SK-N-SH treated with all-trans-retinoic acid at 6 μM for 48 hours (cell line): ENCODE data around the gene SLC44A5.

Experiments used
- ATAC-seq: fragments of 200-7000 bp; cut with Tn5 transposase; 3 replicates; pipeline ENCODE4 v1.9.1; 2020; ENCODE audit warnings: mild to moderate bottlenecking, moderate library complexity
- ARNTL ChIP-seq: fragments of 450-650 bp; formaldehyde crosslinking; IDR thresholded peaks from 2 replicates; pipeline ENCODE4 v1.5.0; 2020; ENCODE audit warnings: low read depth, mild to moderate bottlenecking, moderate library complexity, borderline replicate concordance
- BACH2 ChIP-seq: fragments of 250-450 bp; sonication (Bioruptor Pico); IDR thresholded peaks from 2 replicates; pipeline ENCODE4 v1.9.0; 2021; ENCODE audit warnings: mild to moderate bottlenecking, borderline replicate concordance
- CSDC2 ChIP-seq: fragments of 250-450 bp; sonication (Bioruptor Pico); IDR thresholded peaks from 2 replicates; pipeline ENCODE4 v1.5.0; 2020; ENCODE audit warnings: mild to moderate bottlenecking, moderate library complexity
- GLIS3 ChIP-seq: fragments of 250-450 bp; sonication (Bioruptor Pico); IDR thresholded peaks from 2 replicates; pipeline ENCODE4 v1.5.0; 2020; ENCODE audit warnings: mild to moderate bottlenecking, moderate library complexity
- ISL1 ChIP-seq: fragments of 250-450 bp; sonication (Bioruptor Pico); IDR thresholded peaks from 2 replicates; pipeline ENCODE4 v2.1.2; 2022; ENCODE audit warnings: mild to moderate bottlenecking, moderate library complexity
- OSR1 ChIP-seq: fragments of 250-450 bp; sonication (Bioruptor Pico); IDR thresholded peaks from 2 replicates; pipeline ENCODE4 v1.8.0; 2022; ENCODE audit warnings: moderate library complexity, mild to moderate bottlenecking, inconsistent platforms
- PPARA ChIP-seq: fragments of 250-450 bp; sonication (Bioruptor Pico); IDR thresholded peaks from 2 replicates; pipeline ENCODE4 v1.5.0; 2020; ENCODE audit warnings: mild to moderate bottlenecking, borderline replicate concordance
- RARB ChIP-seq: fragments of 250-450 bp; sonication (Bioruptor Pico); IDR thresholded peaks from 2 replicates; pipeline ENCODE4 v1.8.0; 2021; ENCODE audit warnings: mild to moderate bottlenecking, moderate library complexity
- TCF4 ChIP-seq: fragments of 250-450 bp; sonication (Bioruptor Pico); IDR thresholded peaks from 2 replicates; pipeline ENCODE4 v1.8.0; 2021; ENCODE audit warnings: mild to moderate bottlenecking, moderate library complexity, borderline replicate concordance
- ZC3H10 ChIP-seq: fragments of 250-450 bp; sonication (Bioruptor Pico); IDR thresholded peaks from 2 replicates; pipeline ENCODE4 v1.5.1; 2021; ENCODE audit warnings: mild to moderate bottlenecking, moderate library complexity
- ZFP30 ChIP-seq: fragments of 450-650 bp; formaldehyde crosslinking; IDR thresholded peaks from 2 replicates; pipeline ENCODE4 v1.5.0; 2022; ENCODE audit warnings: mild to moderate bottlenecking, moderate library complexity
- ZNF565 ChIP-seq: fragments of 450-650 bp; formaldehyde crosslinking; conservative IDR thresholded peaks from 2 replicates; pipeline ENCODE4 v1.5.0; 2020; ENCODE audit warnings: low read depth, mild to moderate bottlenecking, moderate library complexity
- ZNF70 ChIP-seq: fragments of 450-650 bp; formaldehyde crosslinking; IDR thresholded peaks from 2 replicates; pipeline ENCODE4 v1.5.0; 2020; ENCODE audit warnings: mild to moderate bottlenecking, moderate library complexity
- ZNF8 ChIP-seq: fragments of 450-650 bp; formaldehyde crosslinking; IDR thresholded peaks from 2 replicates; pipeline ENCODE4 v1.5.0; 2020; ENCODE audit warnings: mild to moderate bottlenecking, moderate library complexity
- TF ChIP-seq, protein P1 (sequence below): fragments of 250-450 bp; sonication (Bioruptor Pico); IDR thresholded peaks from 2 replicates; pipeline ENCODE4 v1.8.0; 2021; ENCODE audit warnings: low read depth, mild to moderate bottlenecking, moderate library complexity, borderline replicate concordance
- TF ChIP-seq, protein P2 (sequence below): fragments of 250-450 bp; sonication (Bioruptor Pico); IDR thresholded peaks from 2 replicates; pipeline ENCODE4 v1.5.1; 2020; ENCODE audit warnings: low read depth, mild to moderate bottlenecking, moderate library complexity
- TF ChIP-seq, protein P3 (sequence below): fragments of 250-450 bp; sonication (Bioruptor Pico); IDR thresholded peaks from 2 replicates; pipeline ENCODE4 v1.5.1; 2021; ENCODE audit warnings: mild to moderate bottlenecking, moderate library complexity
- TF ChIP-seq, protein P4 (sequence below): fragments of 250-450 bp; sonication (Bioruptor Pico); IDR thresholded peaks from 2 replicates; pipeline ENCODE4 v1.8.0; 2020; ENCODE audit warnings: mild to moderate bottlenecking, moderate library complexity, borderline replicate concordance

SLC44A5 gene

DNA sequence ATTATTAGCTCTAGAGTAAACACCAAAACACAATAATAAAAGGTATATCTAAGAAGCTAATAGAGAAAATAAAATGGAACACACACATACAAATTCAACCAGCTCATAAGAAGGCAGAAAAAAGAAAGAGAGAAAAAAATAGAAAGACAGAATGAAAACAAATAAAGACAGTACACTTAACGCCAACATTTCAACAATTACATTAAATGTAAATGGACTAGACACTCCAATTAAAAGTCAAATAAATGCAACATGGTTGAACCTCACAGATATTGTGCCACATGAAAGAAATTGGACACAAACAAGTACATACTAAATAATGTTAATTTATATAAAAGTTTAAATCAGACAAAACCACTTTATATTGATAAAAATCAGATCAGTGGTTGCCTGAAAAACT, 56.0 kb downstream of the SLC44A5 start:
- no peak for ATAC-seq
- TF ChIP-seq ZNF565 (CRISPR knock-in tag) (no peak), BACH2 (CRISPR knock-in tag) (no peak), ZNF8 (CRISPR knock-in tag) (no peak), ZNF70 (CRISPR knock-in tag) (no peak)

DNA sequence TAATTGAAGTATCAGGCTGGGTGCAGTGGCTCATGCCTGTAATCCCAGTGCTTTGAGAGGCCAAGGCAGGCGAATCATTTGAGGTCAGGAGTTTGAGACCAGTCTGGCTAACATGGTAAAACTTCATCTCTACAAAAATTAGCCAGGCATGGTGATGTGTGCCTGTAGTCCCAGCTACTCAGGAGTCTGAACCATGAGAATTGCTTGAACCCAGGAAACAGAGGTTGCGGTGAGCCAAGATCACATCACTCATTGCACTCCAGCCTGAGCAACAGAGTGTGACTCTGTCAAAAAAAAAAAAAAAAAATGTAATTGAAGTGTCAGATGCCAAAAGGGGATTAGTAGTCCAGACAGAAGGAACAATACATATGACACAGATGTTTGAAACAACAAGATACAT, 56.7 kb downstream of the SLC44A5 start:
- ATAC-seq: no peak
- TF ChIP-seq, protein P1, sequence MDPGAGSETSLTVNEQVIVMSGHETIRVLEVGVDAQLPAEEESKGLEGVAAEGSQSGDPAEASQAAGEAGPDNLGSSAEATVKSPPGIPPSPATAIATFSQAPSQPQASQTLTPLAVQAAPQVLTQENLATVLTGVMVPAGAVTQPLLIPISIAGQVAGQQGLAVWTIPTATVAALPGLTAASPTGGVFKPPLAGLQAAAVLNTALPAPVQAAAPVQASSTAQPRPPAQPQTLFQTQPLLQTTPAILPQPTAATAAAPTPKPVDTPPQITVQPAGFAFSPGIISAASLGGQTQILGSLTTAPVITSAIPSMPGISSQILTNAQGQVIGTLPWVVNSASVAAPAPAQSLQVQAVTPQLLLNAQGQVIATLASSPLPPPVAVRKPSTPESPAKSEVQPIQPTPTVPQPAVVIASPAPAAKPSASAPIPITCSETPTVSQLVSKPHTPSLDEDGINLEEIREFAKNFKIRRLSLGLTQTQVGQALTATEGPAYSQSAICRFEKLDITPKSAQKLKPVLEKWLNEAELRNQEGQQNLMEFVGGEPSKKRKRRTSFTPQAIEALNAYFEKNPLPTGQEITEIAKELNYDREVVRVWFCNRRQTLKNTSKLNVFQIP (CRISPR knock-in tag): no peak
- TF ChIP-seq ZFP30 (CRISPR knock-in tag): no peak
- TF ChIP-seq, all 23 proteins: peak for 0

DNA sequence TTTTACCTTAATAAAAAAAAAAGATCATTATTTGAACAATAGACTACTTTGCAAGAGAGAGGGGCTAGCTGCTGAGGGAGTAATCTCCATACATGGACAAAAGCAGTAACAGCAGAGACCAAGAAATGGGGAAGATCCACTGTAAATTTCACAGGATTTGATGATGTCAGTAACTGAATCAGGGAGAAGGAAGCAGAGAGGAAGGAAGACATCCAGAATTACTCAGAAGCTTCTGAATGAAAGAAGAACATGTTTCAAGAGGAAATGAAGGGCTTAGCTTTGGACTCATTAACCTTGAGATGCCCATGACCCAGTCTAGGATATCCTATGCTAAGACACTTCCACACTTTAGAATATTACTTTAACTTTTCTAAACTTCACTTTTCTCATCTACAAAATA, 60.4 kb downstream of the SLC44A5 start:
- no peak for ATAC-seq

DNA sequence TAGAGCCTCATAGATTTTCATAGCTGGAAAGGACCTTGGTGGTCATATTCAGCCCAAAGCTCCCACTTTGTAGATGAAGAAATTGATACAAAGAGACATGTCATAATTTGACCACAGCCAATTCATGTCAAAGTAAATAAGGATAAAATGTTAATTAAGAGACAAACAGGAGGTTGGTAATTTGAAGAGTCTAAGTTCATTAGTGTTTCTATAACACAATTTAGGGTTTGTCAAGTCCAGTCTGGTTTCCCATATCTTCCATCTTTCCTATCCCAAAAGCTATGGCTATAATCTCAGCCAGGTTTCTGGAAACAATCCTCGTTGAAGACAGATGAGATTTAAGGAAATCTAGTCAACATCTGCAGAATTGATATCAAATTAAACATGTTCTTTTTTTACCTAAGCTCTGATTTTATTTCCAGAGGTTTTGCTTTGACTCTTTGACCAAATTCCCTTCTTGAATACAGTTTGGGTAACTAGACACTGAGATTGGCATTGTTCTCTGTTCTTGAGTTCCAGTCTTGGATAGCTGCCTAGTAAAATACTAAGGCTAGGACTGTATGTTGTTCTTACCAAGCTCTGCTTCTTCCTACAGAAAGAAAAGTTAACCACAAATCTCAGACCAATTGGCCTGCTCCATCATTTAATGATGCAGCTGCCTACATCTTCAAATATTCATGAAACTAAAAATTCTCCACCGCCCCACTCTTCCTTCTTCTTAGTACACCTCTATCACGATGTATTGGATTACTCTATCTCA, 62.0 kb downstream of the SLC44A5 start:
- ATAC-seq: peak; percentile 71
- TF ChIP-seq, protein P1 (CRISPR knock-in tag): no peak
- TF ChIP-seq ZC3H10 (CRISPR knock-in tag) (0 out of 2 replicates have a peak, but pooled peaks have one; percentile 22), OSR1 (CRISPR knock-in tag) (no peak)

More for the DNA sequence above, 60.4 kb downstream of the SLC44A5 start:
- no peak for TF ChIP-seq OSR1 (CRISPR knock-in tag)
- no peak for TF ChIP-seq ZNF565 (CRISPR knock-in tag)
- TF ChIP-seq ISL1 (CRISPR knock-in tag): no peak
- TF ChIP-seq TCF4 (CRISPR knock-in tag): no peak
- TF ChIP-seq ZNF70 (CRISPR knock-in tag): no peak
- no peak for TF ChIP-seq CSDC2
- TF ChIP-seq, protein P1 (CRISPR knock-in tag): no peak
- TF ChIP-seq, protein P2, sequence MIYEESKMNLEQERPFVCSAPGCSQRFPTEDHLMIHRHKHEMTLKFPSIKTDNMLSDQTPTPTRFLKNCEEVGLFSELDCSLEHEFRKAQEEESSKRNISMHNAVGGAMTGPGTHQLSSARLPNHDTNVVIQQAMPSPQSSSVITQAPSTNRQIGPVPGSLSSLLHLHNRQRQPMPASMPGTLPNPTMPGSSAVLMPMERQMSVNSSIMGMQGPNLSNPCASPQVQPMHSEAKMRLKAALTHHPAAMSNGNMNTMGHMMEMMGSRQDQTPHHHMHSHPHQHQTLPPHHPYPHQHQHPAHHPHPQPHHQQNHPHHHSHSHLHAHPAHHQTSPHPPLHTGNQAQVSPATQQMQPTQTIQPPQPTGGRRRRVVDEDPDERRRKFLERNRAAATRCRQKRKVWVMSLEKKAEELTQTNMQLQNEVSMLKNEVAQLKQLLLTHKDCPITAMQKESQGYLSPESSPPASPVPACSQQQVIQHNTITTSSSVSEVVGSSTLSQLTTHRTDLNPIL: no peak
- TF ChIP-seq GLIS3 (CRISPR knock-in tag): no peak
- no peak for TF ChIP-seq RARB (CRISPR knock-in tag)
- no peak for TF ChIP-seq PPARA (CRISPR knock-in tag)
- TF ChIP-seq, protein P3, sequence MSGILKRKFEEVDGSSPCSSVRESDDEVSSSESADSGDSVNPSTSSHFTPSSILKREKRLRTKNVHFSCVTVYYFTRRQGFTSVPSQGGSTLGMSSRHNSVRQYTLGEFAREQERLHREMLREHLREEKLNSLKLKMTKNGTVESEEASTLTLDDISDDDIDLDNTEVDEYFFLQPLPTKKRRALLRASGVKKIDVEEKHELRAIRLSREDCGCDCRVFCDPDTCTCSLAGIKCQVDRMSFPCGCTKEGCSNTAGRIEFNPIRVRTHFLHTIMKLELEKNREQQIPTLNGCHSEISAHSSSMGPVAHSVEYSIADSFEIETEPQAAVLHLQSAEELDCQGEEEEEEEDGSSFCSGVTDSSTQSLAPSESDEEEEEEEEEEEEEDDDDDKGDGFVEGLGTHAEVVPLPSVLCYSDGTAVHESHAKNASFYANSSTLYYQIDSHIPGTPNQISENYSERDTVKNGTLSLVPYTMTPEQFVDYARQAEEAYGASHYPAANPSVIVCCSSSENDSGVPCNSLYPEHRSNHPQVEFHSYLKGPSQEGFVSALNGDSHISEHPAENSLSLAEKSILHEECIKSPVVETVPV (CRISPR knock-in tag): no peak
- no peak for TF ChIP-seq ARNTL
- no peak for TF ChIP-seq ZC3H10 (CRISPR knock-in tag)
- TF ChIP-seq, protein P4, sequence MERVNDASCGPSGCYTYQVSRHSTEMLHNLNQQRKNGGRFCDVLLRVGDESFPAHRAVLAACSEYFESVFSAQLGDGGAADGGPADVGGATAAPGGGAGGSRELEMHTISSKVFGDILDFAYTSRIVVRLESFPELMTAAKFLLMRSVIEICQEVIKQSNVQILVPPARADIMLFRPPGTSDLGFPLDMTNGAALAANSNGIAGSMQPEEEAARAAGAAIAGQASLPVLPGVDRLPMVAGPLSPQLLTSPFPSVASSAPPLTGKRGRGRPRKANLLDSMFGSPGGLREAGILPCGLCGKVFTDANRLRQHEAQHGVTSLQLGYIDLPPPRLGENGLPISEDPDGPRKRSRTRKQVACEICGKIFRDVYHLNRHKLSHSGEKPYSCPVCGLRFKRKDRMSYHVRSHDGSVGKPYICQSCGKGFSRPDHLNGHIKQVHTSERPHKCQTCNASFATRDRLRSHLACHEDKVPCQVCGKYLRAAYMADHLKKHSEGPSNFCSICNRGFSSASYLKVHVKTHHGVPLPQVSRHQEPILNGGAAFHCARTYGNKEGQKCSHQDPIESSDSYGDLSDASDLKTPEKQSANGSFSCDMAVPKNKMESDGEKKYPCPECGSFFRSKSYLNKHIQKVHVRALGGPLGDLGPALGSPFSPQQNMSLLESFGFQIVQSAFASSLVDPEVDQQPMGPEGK (CRISPR knock-in tag): no peak
- TF ChIP-seq, all 23 proteins: peak for 0
